ENCODE measurements around the gene PF4V1.
"Not testable (repeated sequence)": the region's sequence is repeated elsewhere in the genome, so short reads cannot be mapped to it uniquely, and the experiment has no call there.

Gene PF4V1

GRCh38 chr4:73896416-73896815 lies 43.3 kb downstream of the PF4V1 start:
- H3K9ac ChIP-seq (ENCODE audit: insufficient read length, low read depth): no peak overlapping the region
- H3K27me3 ChIP-seq (ENCODE audit: insufficient read depth, insufficient read length): no peaks in the 10 kb centered on the region
- no peak overlapping the region for H3K4me3 ChIP-seq (ENCODE audit: insufficient read length, low read depth)
- no peaks in the 10 kb centered on the region for H3K36me3 ChIP-seq (ENCODE audit: insufficient read depth, insufficient read length, low read length)
- TF ChIP-seq ZNF274 (IDR thresholded peaks at IDR 0.05; ENCODE audit: low read depth, low read length): no peak
- TF ChIP-seq YY1 (IDR thresholded peaks at IDR 0.05; ENCODE audit: insufficient read depth, insufficient read length): no peak
- no peak for TF ChIP-seq SUZ12 (IDR thresholded peaks at IDR 0.05; ENCODE audit: extremely low read depth, insufficient read depth, insufficient read length)
- DNase-seq (ENCODE audit: low read depth, low spot score): no peak
- H3K9me3 ChIP-seq (ENCODE audit: insufficient read depth, low read length): no peaks in the 10 kb centered on the region
- H3K4me1 ChIP-seq (ENCODE audit: insufficient read depth, insufficient read length): no peaks in the 10 kb centered on the region

- no peak for DNase-seq (ENCODE audit: low read depth, low spot score)
- no peaks in the 10 kb centered on the region for H3K4me1 ChIP-seq (ENCODE audit: insufficient read depth, insufficient read length)
These were observed 44.5 kb downstream of the PF4V1 start for GRCh38 chr4:73897380-73898136.

DNA sequence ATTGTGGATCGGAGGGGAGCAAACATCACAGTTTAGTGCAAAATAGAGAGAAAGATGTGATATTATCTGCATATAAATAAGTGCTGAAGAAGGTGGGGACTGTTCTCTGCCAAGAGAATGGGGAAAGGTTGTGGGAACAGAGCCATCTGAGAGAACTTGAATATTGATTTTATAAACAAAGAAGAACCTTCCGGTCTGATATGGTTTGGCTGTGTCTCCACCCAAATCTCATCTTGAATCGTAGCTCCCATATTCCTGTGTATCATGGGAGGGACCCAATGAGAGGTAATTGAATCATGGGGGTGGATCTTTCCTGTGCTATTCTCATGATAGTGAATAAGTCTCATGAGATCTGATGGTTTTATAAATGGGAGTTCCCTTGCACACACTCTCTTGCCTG lies 46.2 kb downstream of the PF4V1 start:
- H3K4me3 ChIP-seq (ENCODE audit: insufficient read length, low read depth); H3K9ac ChIP-seq (ENCODE audit: insufficient read length, low read depth); H3K9me3 ChIP-seq (ENCODE audit: insufficient read depth, low read length); H3K36me3 ChIP-seq (ENCODE audit: insufficient read depth, insufficient read length, low read length); H3K27me3 ChIP-seq (ENCODE audit: insufficient read depth, insufficient read length); DNase-seq (ENCODE audit: low read depth, low spot score); H3K4me1 ChIP-seq (ENCODE audit: insufficient read depth, insufficient read length): not testable (repeated sequence)

More at GRCh38 chr4:73897380-73898136, 44.5 kb downstream of the PF4V1 start:
- Histone ChIP-seq H3K9me3 (ENCODE audit: insufficient read depth, low read length) (no peaks in the 10 kb centered on the region), H3K9ac (ENCODE audit: insufficient read length, low read depth) (no peak overlapping the region), H3K27me3 (ENCODE audit: insufficient read depth, insufficient read length) (no peaks in the 10 kb centered on the region), H3K36me3 (ENCODE audit: insufficient read depth, insufficient read length, low read length) (no peaks in the 10 kb centered on the region), H3K4me3 (ENCODE audit: insufficient read length, low read depth) (no peak overlapping the region)
- TF ChIP-seq SUZ12 (IDR thresholded peaks at IDR 0.05; ENCODE audit: extremely low read depth, insufficient read depth, insufficient read length): no peak
- TF ChIP-seq ZNF274 (IDR thresholded peaks at IDR 0.05; ENCODE audit: low read depth, low read length): no peak
- no peak for TF ChIP-seq YY1 (IDR thresholded peaks at IDR 0.05; ENCODE audit: insufficient read depth, insufficient read length)

- Histone ChIP-seq H3K4me3 (ENCODE audit: insufficient read length, low read depth) (no peak overlapping the region), H3K9me3 (ENCODE audit: insufficient read depth, low read length) (no peaks in the 10 kb centered on the region), H3K27me3 (ENCODE audit: insufficient read depth, insufficient read length) (no peaks in the 10 kb centered on the region), H3K36me3 (ENCODE audit: insufficient read depth, insufficient read length, low read length) (no peaks in the 10 kb centered on the region), H3K9ac (ENCODE audit: insufficient read length, low read depth) (no peak overlapping the region), H3K4me1 (ENCODE audit: insufficient read depth, insufficient read length) (no peaks in the 10 kb centered on the region)
- no peak for TF ChIP-seq YY1 (IDR thresholded peaks at IDR 0.05; ENCODE audit: insufficient read depth, insufficient read length)
- TF ChIP-seq SUZ12 (IDR thresholded peaks at IDR 0.05; ENCODE audit: extremely low read depth, insufficient read depth, insufficient read length): no peak
- TF ChIP-seq ZNF274 (IDR thresholded peaks at IDR 0.05; ENCODE audit: low read depth, low read length): no peak
- DNase-seq (ENCODE audit: low read depth, low spot score): no peak
These were observed 47.9 kb downstream of the PF4V1 start for GRCh38 chr4:73901031-73901430.

- Histone ChIP-seq H3K4me1 (ENCODE audit: insufficient read depth, insufficient read length) (no peaks in the 10 kb centered on the region), H3K36me3 (ENCODE audit: insufficient read depth, insufficient read length, low read length) (no peaks in the 10 kb centered on the region), H3K9ac (ENCODE audit: insufficient read length, low read depth) (no peak overlapping the region), H3K9me3 (ENCODE audit: insufficient read depth, low read length) (no peaks in the 10 kb centered on the region), H3K4me3 (ENCODE audit: insufficient read length, low read depth) (no peak overlapping the region), H3K27me3 (ENCODE audit: insufficient read depth, insufficient read length) (no peaks in the 10 kb centered on the region)
- TF ChIP-seq YY1 (IDR thresholded peaks at IDR 0.05; ENCODE audit: insufficient read depth, insufficient read length): no peak
- no peak for TF ChIP-seq SUZ12 (IDR thresholded peaks at IDR 0.05; ENCODE audit: extremely low read depth, insufficient read depth, insufficient read length)
- TF ChIP-seq ZNF274 (IDR thresholded peaks at IDR 0.05; ENCODE audit: low read depth, low read length): no peak
- no peak for DNase-seq (ENCODE audit: low read depth, low spot score)
These were observed 49.0 kb downstream of the PF4V1 start for GRCh38 chr4:73902038-73902637.

DNA sequence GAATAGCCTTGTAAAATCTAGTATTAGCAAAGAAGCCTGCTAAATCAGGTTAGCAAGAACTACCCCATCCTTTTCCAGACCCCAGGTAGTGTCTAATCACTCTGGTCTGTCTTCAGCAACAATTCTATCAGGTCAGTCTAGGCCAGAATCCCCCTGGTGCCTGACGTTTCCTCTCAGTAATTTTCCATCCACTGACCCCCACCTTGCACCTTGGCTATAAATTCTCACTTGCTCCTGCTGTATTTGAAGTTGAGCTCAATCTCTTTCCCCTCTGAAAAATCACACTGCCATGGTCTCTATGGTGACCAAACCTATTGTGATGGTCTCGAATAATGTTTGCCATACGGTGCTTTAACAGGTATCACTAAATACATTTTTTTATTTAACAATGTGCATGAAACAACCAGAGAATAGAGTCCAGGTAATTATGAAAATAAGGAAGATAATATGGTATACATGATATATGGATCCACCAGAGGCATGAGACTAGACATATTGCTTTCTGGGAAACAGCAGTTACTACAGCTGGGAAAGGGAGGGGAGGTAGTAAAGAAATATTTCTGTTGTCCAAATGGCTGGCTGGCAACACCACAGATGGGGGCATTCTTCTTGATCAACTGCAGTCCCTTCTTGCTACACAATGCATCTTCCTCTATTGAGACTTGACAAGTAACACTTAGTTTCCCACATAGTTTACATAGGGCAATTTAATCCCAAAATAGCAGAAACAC lies 49.9 kb downstream of the PF4V1 start:
- no peak for DNase-seq (ENCODE audit: low read depth, low spot score)

More for the DNA sequence above, 49.9 kb downstream of the PF4V1 start:
- H3K27me3 ChIP-seq (ENCODE audit: insufficient read depth, insufficient read length): no peaks in the 10 kb centered on the region
- no peaks in the 10 kb centered on the region for H3K4me1 ChIP-seq (ENCODE audit: insufficient read depth, insufficient read length)
- TF ChIP-seq ZNF274 (IDR thresholded peaks at IDR 0.05; ENCODE audit: low read depth, low read length): no peak
- no peak overlapping the region for H3K9ac ChIP-seq (ENCODE audit: insufficient read length, low read depth)
- no peak overlapping the region for H3K4me3 ChIP-seq (ENCODE audit: insufficient read length, low read depth)
- no peaks in the 10 kb centered on the region for H3K36me3 ChIP-seq (ENCODE audit: insufficient read depth, insufficient read length, low read length)
- H3K9me3 ChIP-seq (ENCODE audit: insufficient read depth, low read length): no peaks in the 10 kb centered on the region

Data from NT2/D1 (cell line).